IMR-90 (cell line): ENCODE results near the gene IFNA13. TPM values are rescaled to one million over a fixed set of nuclear protein-coding genes. Genes with fewer than 3 reads are reported as not detected.

Experiments
- ATAC-seq: fragments of 200-7000 bp; cut with Tn5 transposase; 2 replicates; pipeline ENCODE4 v1.9.1; 2020; ENCODE audit warnings: low read depth, mild to moderate bottlenecking, moderate library complexity
- BruUV-seq: library from RNA; stranded (reverse); fragments of 400-500 nt; replicated peaks from 2 replicates; lab custom pipeline; 2021; lab: Mats Ljungman, UMichigan
- CTCF ChIA-PET: fragments of 300-600 bp; formaldehyde crosslinking; extraction: SDS; loops from one replicate; lab custom pipeline; 2021; ENCODE audit warnings: antibody characterized with exemption; lab: Yijun Ruan, JAX
- POLR2A ChIA-PET: fragments of 300-600 bp; sonication (Branson Sonifier 250); formaldehyde crosslinking; loops from one replicate; lab custom pipeline; 2022; ENCODE audit warnings: antibody characterized with exemption; ENCODE audit not compliant: unreplicated experiment; lab: Charles Lee
- DNase-seq: peaks from one replicate; pipeline ENCODE4 v3.0.0; 2013
- H2AFZ ChIP-seq: replicated peaks from 2 replicates; pipeline ENCODE3; 2013; ENCODE audit warnings: low read length, mild to moderate bottlenecking; ENCODE audit not compliant: poor library complexity
- H2AK5ac ChIP-seq: 2 replicates; pipeline ENCODE4 v1.6.1; 2013; ENCODE audit warnings: low read depth, low read length, inconsistent platforms
- H2AK9ac ChIP-seq: replicated peaks from 2 replicates; pipeline ENCODE3; 2013; ENCODE audit warnings: mild to moderate bottlenecking, low read depth, low read length, moderate library complexity; ENCODE audit not compliant: poor library complexity
- H2BK120ac ChIP-seq: 2 replicates; pipeline ENCODE4 v1.6.1; 2013; ENCODE audit warnings: low read depth, low read length, inconsistent platforms
- H2BK15ac ChIP-seq: 3 replicates; pipeline ENCODE4 v1.6.1; 2013; ENCODE audit warnings: low read depth, low read length, inconsistent platforms
- H2BK20ac ChIP-seq: 2 replicates; pipeline ENCODE4 v1.6.1; 2013; ENCODE audit warnings: low read depth, mild to moderate bottlenecking, inconsistent platforms, low read length, moderate library complexity
- H2BK5ac ChIP-seq: 2 replicates; pipeline ENCODE4 v1.6.1; 2013; ENCODE audit warnings: mild to moderate bottlenecking, low read depth, low read length, inconsistent platforms; ENCODE audit not compliant: poor library complexity, severe bottlenecking
- H3K14ac ChIP-seq: replicated peaks from 2 replicates; pipeline ENCODE4 v1.6.1; 2013; ENCODE audit warnings: low read depth, low read length, inconsistent platforms
- H3K18ac ChIP-seq: 2 replicates; pipeline ENCODE4 v1.6.1; 2013; ENCODE audit warnings: low read depth, low read length, control low read depth
- H3K23ac ChIP-seq: 2 replicates; pipeline ENCODE4 v1.6.1; 2013; ENCODE audit warnings: low read depth, low read length, inconsistent platforms
- H3K27ac ChIP-seq: 2 replicates; pipeline ENCODE4 v1.5.1; 2013; ENCODE audit warnings: mild to moderate bottlenecking, control low read depth, low read length; ENCODE audit not compliant: insufficient read depth
- H3K27me3 ChIP-seq: 2 replicates; pipeline ENCODE4 v1.6.1; 2013; ENCODE audit warnings: low read length; ENCODE audit not compliant: control insufficient read depth, insufficient read depth
- H3K36me3 ChIP-seq: 2 replicates; pipeline ENCODE4 v1.6.1; 2013; ENCODE audit warnings: low read length, mixed read lengths; ENCODE audit not compliant: control insufficient read depth, insufficient read depth
- H3K4ac ChIP-seq: 2 replicates; pipeline ENCODE4 v1.6.1; 2013; ENCODE audit warnings: low read depth, low read length, inconsistent platforms
- H3K4me1 ChIP-seq: 2 replicates; pipeline ENCODE4 v1.6.1; 2013; ENCODE audit warnings: low read length, mixed read lengths; ENCODE audit not compliant: control insufficient read depth, insufficient read depth
- H3K4me2 ChIP-seq: 2 replicates; pipeline ENCODE4 v1.6.1; 2013; ENCODE audit warnings: low read depth, mild to moderate bottlenecking, control low read depth, low read length, moderate library complexity
- H3K4me3 ChIP-seq: 2 replicates; pipeline ENCODE4 v1.5.1; 2013; ENCODE audit warnings: low read depth, mild to moderate bottlenecking, control low read depth, low read length, moderate library complexity; ENCODE audit not compliant: insufficient read depth
- H3K56ac ChIP-seq: 2 replicates; pipeline ENCODE4 v1.6.1; 2013; ENCODE audit warnings: low read length, inconsistent platforms; ENCODE audit not compliant: insufficient read depth; ENCODE audit errors: extremely low read depth
- H3K79me1 ChIP-seq, 2 experiments: 2 replicates each; pipeline ENCODE4 v1.6.1; 2013; ENCODE audit warnings: low read length in 2 of 2, inconsistent platforms in 1 of 2, low read depth in 1 of 2
- H3K9ac ChIP-seq: 2 replicates; pipeline ENCODE4 v1.6.1; 2013; ENCODE audit warnings: low read depth, low read length, control low read depth
- H3K9me1 ChIP-seq: 2 replicates; pipeline ENCODE4 v1.6.1; 2013; ENCODE audit warnings: low read length, inconsistent platforms; ENCODE audit not compliant: insufficient read depth
- H3K9me3 ChIP-seq: 2 replicates; pipeline ENCODE4 v1.6.1; 2013; ENCODE audit warnings: low read length; ENCODE audit not compliant: control insufficient read depth, insufficient read depth
- H4K20me1 ChIP-seq: 2 replicates; pipeline ENCODE4 v1.6.1; 2013; ENCODE audit warnings: low read length, inconsistent platforms; ENCODE audit not compliant: insufficient read depth
- H4K5ac ChIP-seq: 2 replicates; pipeline ENCODE4 v1.6.1; 2013; ENCODE audit warnings: mild to moderate bottlenecking, low read depth, low read length, control low read depth
- H4K8ac ChIP-seq, 2 experiments: 2 replicates each; pipeline ENCODE4 v1.6.1; 2013; ENCODE audit warnings: low read depth in 2 of 2, low read length in 2 of 2, control low read depth in 1 of 2, inconsistent platforms in 1 of 2
- H4K91ac ChIP-seq: 2 replicates; pipeline ENCODE4 v1.6.1; 2013; ENCODE audit warnings: low read depth, low read length, inconsistent platforms; ENCODE audit not compliant: insufficient read depth
- BHLHE40 ChIP-seq: fragments of 150-350 bp; IDR thresholded peaks from 2 replicates; pipeline ENCODE4 v1.6.1; 2016; ENCODE audit warnings: mild to moderate bottlenecking, low read depth, low read length
- CEBPB ChIP-seq: IDR thresholded peaks from 2 replicates; pipeline ENCODE4 v1.6.1; 2012; ENCODE audit warnings: low read depth, low read length, improper control_type of control experiment
- CHD1 ChIP-seq: IDR thresholded peaks from 2 replicates; pipeline ENCODE4 v1.6.1; 2012; ENCODE audit warnings: low read depth, low read length, improper control_type of control experiment
- CTCF ChIP-seq: conservative IDR thresholded peaks from 2 replicates; pipeline ENCODE4 v1.5.1; 2012; ENCODE audit warnings: mild to moderate bottlenecking, low read depth, low read length, improper control_type of control experiment
- ELK1 ChIP-seq: fragments of 150-350 bp; IDR thresholded peaks from 2 replicates; pipeline ENCODE4 v1.6.1; 2016; ENCODE audit warnings: low read depth, mild to moderate bottlenecking, low read length, moderate library complexity, borderline replicate concordance
- FOS ChIP-seq: fragments of 150-350 bp; IDR thresholded peaks from 2 replicates; pipeline ENCODE4 v1.6.1; 2016; ENCODE audit warnings: low read depth, low read length
- MAFK ChIP-seq: IDR thresholded peaks from 2 replicates; pipeline ENCODE4 v1.6.1; 2012; ENCODE audit warnings: low read depth, low read length, improper control_type of control experiment
- MAZ ChIP-seq: IDR thresholded peaks from 2 replicates; pipeline ENCODE4 v1.6.1; 2012; ENCODE audit warnings: low read depth, mild to moderate bottlenecking, low read length, improper control_type of control experiment, moderate library complexity, borderline replicate concordance
- MXI1 ChIP-seq: IDR thresholded peaks from 2 replicates; pipeline ENCODE4 v1.6.1; 2012; ENCODE audit warnings: low read depth, mild to moderate bottlenecking, low read length, moderate library complexity, borderline replicate concordance
- NFE2L2 ChIP-seq: fragments of 150-350 bp; IDR thresholded peaks from 2 replicates; pipeline ENCODE4 v1.6.1; 2016; ENCODE audit warnings: low read depth, mild to moderate bottlenecking, low read length
- POLR2A ChIP-seq: IDR thresholded peaks from 2 replicates; pipeline ENCODE4 v1.6.1; 2012; ENCODE audit warnings: mild to moderate bottlenecking, low read depth, low read length
- RAD21 ChIP-seq: IDR thresholded peaks from 2 replicates; pipeline ENCODE4 v1.6.1; 2012; ENCODE audit warnings: low read length, improper control_type of control experiment
- RCOR1 ChIP-seq: IDR thresholded peaks from 2 replicates; pipeline ENCODE4 v1.6.1; 2012; ENCODE audit warnings: mild to moderate bottlenecking, low read length, improper control_type of control experiment; ENCODE audit not compliant: insufficient replicate concordance
- RFX5 ChIP-seq: IDR thresholded peaks from 2 replicates; pipeline ENCODE4 v1.8.0; 2012; ENCODE audit warnings: low read depth, mild to moderate bottlenecking, low read length, moderate library complexity
- SMC3 ChIP-seq: fragments of 150-350 bp; IDR thresholded peaks from 2 replicates; pipeline ENCODE4 v1.6.1; 2016; ENCODE audit warnings: low read depth, mild to moderate bottlenecking, antibody characterized with exemption, low read length, moderate library complexity
- USF2 ChIP-seq: fragments of 150-350 bp; IDR thresholded peaks from 2 replicates; pipeline ENCODE4 v1.6.1; 2017; ENCODE audit warnings: mild to moderate bottlenecking, antibody characterized with exemption, low read length, low read depth
- dilution Hi-C: fragments of 300-500 bp; cut with HindIII; formaldehyde crosslinking; loops from one replicate; pipeline ENCODE4 v1.14.3; 2018; ENCODE audit warnings: low sequenced_read_pairs; ENCODE audit not compliant: unreplicated experiment
- in situ Hi-C: fragments of 300-500 bp; cut with MboI; formaldehyde crosslinking; loops from 3 replicates; pipeline ENCODE4 v1.14.3; 2019; ENCODE audit warnings: low sequenced_read_pairs, inconsistent platforms, mixed read lengths
- intact Hi-C: fragments of 100-400 bp; cut with micrococcal nuclease; formaldehyde crosslinking; loops from 2 replicates; pipeline ENCODE4 v1.10.0; 2022
- polyA plus RNA-seq, 3 experiments: library from polyadenylated mRNA; depleted of rRNA; stranded (reverse); fragments of >200 nt; gene quantifications; 2 replicates each; pipeline ENCODE4 v1.2.3, GENCODE V29; 2012; ENCODE audit warnings: low replicate concordance in 1 of 3
- total RNA-seq: library from RNA; depleted of rRNA; stranded (reverse); fragments of >200 nt; gene quantifications from 2 replicates; pipeline ENCODE4 v1.2.3, GENCODE V29; 2012

IFNA13 gene
- total and polyA plus RNA-seq, 2 of the 4 experiments (the other 2 are of a cell fraction), result not detected

- Histone ChIP-seq H2BK5ac (no peak overlapping the region), H2AK9ac (no peak overlapping the region), H4K8ac (no peak overlapping the region), H4K91ac (no peak overlapping the region), H2AK5ac (no peak overlapping the region), H4K5ac (no peak overlapping the region), H2BK120ac (no peak overlapping the region), H3K27me3 (peaks cover 18% of the 10 kb centered on the region), H3K23ac (no peak overlapping the region), H3K9me3 (no peaks in the 10 kb centered on the region), H3K36me3 (no peaks in the 10 kb centered on the region), H2BK15ac (no peak overlapping the region), H3K4ac (no peak overlapping the region), H3K27ac (no peak overlapping the region), H3K4me1 (no peaks in the 10 kb centered on the region), H3K56ac (no peak overlapping the region), H3K79me1 (no peaks in the 10 kb centered on the region), H3K4me2 (no peak overlapping the region), H3K9ac (no peak overlapping the region), H3K14ac (no peak overlapping the region), H3K18ac (no peak overlapping the region), H4K20me1 (no peaks in the 10 kb centered on the region), H2BK20ac (no peak overlapping the region), H3K4me3 (no peak overlapping the region), H2AFZ (no peak overlapping the region), H3K9me1 (no peaks in the 10 kb centered on the region)
- POLR2A ChIA-PET, result no interaction called here
- dilution Hi-C loops (no loop called here), in situ Hi-C loops (no loop called here), intact Hi-C loops (no loop called here)
- BruUV-seq, result no TSS peak
- no peak for DNase-seq
- no peak for TF ChIP-seq MXI1
- no peak for TF ChIP-seq ELK1
- no peak for TF ChIP-seq RCOR1
- TF ChIP-seq FOS, result no peak
- TF ChIP-seq MAFK, result no peak
- TF ChIP-seq SMC3, result no peak
- TF ChIP-seq USF2, result no peak
- TF ChIP-seq POLR2A, result no peak
- TF ChIP-seq MAZ, result no peak
- TF ChIP-seq CHD1, result no peak
- TF ChIP-seq BHLHE40, result no peak
- no peak for TF ChIP-seq NFE2L2
- no peak for TF ChIP-seq CTCF
- no peak for TF ChIP-seq RFX5
- no peak for TF ChIP-seq RAD21
- no peak for TF ChIP-seq CEBPB
- no peak for ATAC-seq
- CTCF ChIA-PET, result interaction anchor here (0.6 kb wide), 1 partner anchor 36 kb away, joined by 4 read pairs; no protein-coding TSS in a partner anchor
Measured at GRCh38 chr9:21412107-21412506, 44.2 kb upstream of the IFNA13 start.
